GM19328 (cell line): ENCODE measurements around the gene JCAD.
A peak's percentile ranks its signal among the peaks of the same experiment; 100 is the strongest.
"Not testable (repeated sequence)": the region's sequence is repeated elsewhere in the genome, so short reads cannot be mapped to it uniquely, and the experiment has no call there.

Experiments
- ATAC-seq: cut with Tn5 transposase; IDR thresholded peaks from one replicate; pipeline ENCODE4 v1.9.1; 2021; ENCODE audit warnings: mild to moderate bottlenecking, moderate library complexity; ENCODE audit not compliant: unreplicated experiment

Gene JCAD

DNA sequence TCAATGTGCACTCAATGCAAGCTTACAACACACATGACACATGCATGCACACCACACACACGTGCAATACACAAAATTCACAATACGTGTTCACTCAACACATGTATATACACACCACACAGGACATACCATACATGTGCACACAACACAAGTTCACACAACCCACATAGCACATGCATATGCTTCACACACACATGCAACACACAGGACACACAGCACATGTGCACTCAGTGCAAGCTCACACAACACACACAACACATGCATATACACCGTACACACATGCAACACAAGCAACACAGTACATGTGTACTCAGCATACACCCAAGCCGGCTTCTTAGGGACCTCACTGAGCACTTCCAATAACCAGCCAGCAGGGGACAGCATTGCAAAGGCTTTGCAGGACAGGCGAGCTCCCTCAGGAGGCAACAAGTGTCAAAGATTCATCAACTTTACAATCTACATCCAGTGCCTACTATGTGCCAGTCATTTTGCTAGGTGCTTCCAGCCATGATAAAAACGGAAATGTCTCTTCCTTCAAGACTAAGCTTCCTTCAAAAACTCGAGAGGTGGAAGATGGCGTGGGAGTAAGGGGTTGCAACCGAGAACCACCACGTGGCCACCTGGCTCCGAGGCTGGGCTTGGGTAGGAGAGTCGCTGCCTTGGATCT is 61.1 kb downstream of the JCAD start:
- peak; percentile 72 for ATAC-seq

DNA sequence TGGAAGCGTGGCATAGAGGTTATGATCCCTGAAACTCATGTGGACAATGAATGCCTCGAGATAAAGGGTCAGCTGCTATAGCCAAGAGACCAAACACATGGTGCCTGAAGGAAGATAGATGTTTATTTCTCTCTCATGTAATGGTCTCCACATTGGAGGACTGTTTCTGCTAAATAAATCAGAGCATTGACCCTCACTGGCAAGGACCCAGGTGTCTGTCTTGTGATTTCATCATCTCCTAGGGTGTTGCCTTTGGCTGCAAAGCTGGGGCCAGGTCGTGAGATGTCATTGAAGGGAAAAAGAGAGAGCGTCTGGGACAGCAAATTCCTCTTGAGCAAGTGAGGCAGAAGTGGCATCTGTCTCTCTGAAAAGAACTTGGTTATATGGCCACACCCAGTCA is 64.6 kb downstream of the JCAD start:
- ATAC-seq: no peak

DNA sequence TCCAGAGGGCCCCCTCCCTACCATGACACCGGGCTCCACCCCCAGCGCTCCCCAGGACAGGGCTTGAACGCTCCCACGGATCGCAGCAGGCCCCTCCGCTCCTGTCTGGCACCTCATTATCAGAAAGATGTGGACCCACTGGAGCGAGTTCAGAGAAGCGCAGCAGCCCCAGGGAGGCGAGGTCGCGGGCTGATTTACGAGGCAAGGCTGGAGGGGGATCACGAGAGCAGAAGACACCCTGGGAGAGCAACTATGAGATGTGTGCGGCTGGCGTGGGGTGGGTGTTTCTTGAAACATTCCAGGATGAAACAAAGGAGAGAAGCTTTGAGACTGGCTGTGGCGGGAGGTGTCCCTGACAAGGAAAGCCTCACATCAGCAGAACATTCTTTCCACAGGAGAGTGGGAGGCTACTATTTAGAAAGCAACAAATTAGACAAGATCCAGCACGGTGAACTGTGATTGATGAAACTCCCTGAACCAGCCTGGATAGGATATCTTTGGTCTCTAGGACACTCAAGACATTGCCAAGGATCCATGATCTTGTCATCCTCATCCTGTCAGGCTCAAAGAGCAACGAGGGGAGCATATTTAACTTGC is 66.0 kb downstream of the JCAD start:
- no peak for ATAC-seq

DNA sequence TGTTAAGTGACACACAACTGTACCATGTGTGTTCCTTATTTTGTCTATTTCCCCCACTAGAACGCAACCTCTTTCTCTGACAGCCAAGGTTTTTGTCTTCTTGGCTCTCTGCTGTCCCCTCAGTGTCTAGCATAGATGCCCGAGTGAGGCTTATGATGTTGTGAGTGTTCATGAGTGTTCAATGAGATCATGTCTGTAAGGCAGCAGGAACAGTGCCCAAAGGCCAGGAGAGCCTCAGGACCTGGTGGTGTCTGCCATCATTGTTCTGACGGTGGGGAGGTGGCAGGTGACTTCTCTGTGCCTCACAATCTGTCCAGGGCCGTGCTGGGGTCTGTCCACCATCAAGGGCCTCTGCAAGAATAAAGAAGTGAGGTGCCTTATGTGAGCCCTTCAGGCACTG is 66.5 kb downstream of the JCAD start:
- no peak for ATAC-seq

DNA sequence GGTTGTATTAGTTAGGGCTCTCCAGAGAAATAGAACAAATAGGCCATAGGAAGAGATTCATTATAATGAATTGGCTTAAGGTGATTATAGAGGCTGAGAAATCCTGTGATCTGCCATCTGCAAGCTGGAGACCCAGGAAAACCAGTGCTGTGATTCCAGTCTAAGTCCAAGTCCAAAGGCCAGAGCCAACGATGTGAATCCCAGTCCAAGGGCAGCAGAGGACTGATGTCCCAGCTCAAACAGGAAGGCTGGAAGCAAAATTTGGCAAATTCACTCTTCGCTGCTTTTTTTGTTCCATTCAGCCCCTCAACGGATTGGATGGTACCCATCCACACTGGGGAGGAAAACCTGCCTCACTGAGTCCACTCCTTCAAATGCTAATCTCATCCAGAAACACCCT is 68.0 kb downstream of the JCAD start:
- no peak for ATAC-seq

GRCh38 chr10:29987471-29987870 is 71.9 kb downstream of the JCAD start:
- ATAC-seq: no peak

DNA sequence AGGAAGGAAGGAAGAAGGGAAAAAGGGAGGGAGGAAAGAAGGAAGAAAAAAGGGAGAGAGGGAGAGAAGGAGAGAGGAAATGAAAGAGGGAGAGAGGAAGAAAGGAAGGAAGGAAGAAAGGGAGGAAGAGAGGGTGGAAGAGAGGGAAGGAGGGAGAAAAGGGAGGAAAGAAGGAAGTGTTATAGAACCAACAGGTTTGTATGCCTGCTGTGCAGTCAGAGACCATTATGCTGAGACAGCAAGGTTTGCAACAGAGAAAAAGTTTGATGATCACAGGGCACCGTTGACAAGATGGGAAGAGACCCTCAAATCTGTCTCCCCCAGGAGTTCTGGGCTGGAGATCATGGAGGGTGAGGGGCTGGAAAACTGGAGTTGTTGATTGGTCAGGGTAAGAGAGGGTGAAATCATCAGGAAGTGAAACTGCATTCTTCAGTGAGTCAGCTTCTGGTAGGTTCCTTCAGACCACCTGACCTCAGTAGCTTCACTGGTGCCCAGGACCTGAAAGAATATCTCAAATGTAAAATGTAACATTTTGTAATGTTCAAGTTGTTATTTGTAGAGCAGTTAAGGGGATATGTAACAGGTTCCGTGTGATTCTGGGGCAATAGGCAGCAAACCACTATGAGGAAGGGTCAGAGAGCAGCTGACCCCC is 76.3 kb downstream of the JCAD start:
- no peak for ATAC-seq

DNA sequence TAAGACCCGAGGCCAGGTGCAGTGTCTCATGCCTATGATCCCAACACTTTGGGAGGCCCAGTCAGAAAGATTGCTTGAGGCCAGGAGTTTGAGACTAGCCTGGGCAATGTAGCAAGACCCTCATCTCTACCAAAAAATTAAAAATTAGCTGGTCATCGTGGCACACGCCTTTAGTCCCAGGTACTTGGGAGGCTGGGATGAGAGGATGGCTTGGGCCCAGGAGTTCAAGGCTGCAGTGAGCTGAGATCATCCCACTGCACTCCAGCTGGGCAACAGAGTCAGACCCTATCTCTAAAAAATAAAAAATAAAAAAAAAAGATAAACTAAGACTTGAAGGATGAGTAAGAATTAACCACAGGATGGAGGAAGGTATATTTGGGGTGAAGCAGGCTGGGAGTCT is 77.9 kb downstream of the JCAD start:
- ATAC-seq: no peak

GRCh38 chr10:29980084-29980483 is 79.3 kb downstream of the JCAD start:
- ATAC-seq: no peak

DNA sequence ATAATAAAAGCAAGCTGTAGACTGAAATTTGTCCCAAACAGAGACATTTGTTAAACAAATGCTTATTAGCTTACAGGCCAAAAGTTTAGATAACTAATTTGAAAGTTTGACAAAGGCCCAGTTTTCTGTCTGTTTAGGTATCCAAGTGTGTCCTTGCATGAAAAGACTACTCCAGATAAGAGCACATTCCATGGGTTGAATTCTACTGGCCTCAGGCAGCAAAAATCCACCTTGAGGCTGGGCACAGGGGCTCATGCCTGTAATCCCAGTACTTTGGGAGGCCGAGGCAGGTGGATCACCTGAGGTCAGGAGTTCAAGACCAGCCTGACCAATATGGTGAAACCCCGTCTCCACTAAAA is 80.0 kb downstream of the JCAD start:
- ATAC-seq: not testable (repeated sequence)

DNA sequence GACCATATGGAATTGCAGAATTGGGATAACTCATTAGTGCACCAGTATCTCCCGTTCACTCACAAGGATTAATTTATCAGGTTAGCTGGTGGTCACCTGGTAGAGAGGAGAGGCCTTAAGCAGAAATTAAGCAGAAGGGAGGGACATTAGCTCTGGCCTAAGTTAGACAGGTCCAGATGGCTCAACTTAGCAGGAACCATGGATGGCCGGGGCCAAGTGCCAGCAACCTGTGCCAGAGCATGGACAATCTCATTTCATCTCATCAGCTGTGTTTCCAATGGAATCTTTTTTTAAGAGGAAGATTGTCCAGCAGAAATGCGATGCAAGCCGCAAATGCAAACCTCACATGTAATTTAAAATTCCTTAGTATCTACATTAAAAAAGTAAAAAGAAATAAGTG is 82.2 kb downstream of the JCAD start:
- ATAC-seq: no peak

DNA sequence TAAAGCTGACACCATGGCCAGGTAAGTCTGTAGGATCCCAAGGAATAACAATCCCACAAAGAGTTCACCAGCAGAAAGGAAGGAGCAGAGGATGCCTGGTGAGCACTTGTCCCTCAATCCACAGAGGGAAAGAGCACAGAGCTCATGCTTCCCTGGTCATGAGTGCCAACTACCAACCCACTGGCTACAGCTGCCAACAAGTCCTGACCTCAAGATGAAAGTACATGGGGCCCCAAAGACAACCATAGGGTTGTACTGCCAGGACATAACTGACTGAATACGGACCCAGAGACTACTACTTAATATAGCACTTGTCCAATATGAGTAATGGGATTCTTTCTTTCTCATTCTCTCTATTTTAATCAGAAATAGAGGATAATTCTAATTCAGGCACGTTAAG is 83.3 kb downstream of the JCAD start:
- ATAC-seq: no peak

DNA sequence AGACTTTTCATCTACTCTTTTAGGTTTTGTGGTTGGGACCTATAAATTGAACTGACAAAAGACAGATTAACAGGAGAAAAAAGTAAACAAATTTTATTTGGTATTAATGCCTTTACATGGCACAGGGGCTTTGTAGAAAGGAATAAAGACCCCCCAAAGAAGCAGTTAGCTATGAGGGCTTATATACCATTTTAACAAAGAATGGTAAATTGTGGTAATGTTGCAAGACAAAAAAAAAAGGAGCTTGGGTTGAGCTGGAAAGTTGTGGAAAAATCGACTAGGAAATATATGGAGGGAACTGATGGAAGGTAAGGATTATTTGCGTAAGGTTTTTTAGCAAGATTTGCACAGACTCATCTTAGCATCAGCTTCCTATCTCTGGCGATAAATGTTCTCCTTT is 84.6 kb downstream of the JCAD start:
- no peak for ATAC-seq

- ATAC-seq: no peak
Measured at GRCh38 chr10:29973921-29974320, 85.5 kb downstream of the JCAD start.

GRCh38 chr10:29970576-29970975 is 88.8 kb downstream of the JCAD start:
- no peak for ATAC-seq

GRCh38 chr10:29970012-29970396 is 89.4 kb downstream of the JCAD start:
- no peak for ATAC-seq

GRCh38 chr10:29969255-29970011 is 90.0 kb downstream of the JCAD start:
- no peak for ATAC-seq

DNA sequence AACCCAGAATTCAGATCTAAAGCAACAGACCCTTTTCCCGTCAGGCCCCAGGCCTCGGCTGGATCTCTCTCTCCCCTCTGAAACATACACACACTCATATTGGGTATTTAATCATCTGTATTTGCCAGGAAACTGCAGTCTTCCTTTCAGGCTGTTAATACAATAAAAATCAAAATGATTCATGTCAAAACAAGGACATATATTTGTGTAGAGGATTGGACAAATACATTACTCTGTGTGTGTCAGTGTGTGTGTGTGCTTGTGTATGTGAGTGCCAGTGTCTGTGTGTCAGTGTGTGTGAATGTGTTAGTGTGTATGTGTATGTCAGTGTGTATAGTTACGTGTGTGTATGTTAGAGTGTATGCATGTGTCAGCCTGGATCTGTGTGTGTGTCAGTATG is 90.8 kb downstream of the JCAD start:
- no peak for ATAC-seq

DNA sequence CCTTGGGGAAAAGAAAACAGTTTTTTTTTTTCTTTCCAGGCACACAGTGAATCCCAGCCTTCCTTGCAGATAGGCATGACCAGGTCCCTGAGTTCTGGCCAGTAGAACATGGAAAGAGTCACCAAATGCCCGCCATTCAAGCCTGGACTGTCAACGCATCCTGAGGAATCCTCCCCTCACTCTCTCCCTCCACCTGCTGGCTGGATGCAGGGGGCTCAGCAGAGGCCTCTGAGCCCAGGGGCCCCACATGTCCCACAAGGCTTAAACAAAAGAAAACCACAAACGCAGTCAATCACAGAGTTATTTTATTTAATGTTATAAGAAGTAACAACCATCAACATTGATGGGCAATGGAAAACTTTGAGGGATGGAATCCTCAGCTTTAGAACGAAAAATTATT is 93.1 kb downstream of the JCAD start:
- no peak for ATAC-seq
